CD8-positive, alpha-beta memory T cell (primary cell): ENCODE data around the gene SLAMF1. TPM values are rescaled to one million over a fixed set of nuclear protein-coding genes. Genes with fewer than 3 reads are reported as not detected.

Experiments used
- CTCF ChIA-PET: fragments of 350-600 bp; sonication (Branson Sonifier 250); formaldehyde crosslinking; loops from one replicate; lab custom pipeline; 2021; ENCODE audit warnings: antibody characterized with exemption; lab: Charles Lee
- POLR2A ChIA-PET: fragments of 350-600 bp; sonication (Branson Sonifier 250); formaldehyde crosslinking; loops from one replicate; lab custom pipeline; 2021; ENCODE audit warnings: antibody characterized with exemption; lab: Charles Lee
- DNase-seq, 5 donors: peaks; one replicate each; pipeline versions ENCODE4 v3.0.0 to v3.0.0-alpha.2; 2020 to 2022; ENCODE audit warnings: mixed read lengths in 1 of 5
- H3K27ac ChIP-seq: one replicate; pipeline ENCODE4 v1.7.0; 2013; ENCODE audit warnings: low read depth, mild to moderate bottlenecking, low read length, moderate library complexity
- H3K27me3 ChIP-seq: 2 replicates; pipeline ENCODE4 v1.7.0; 2013; ENCODE audit warnings: low read length, mild to moderate bottlenecking; ENCODE audit not compliant: insufficient read depth, poor library complexity, severe bottlenecking
- H3K36me3 ChIP-seq: 2 replicates; pipeline ENCODE4 v1.7.0; 2013; ENCODE audit warnings: mild to moderate bottlenecking, low read length, moderate library complexity; ENCODE audit not compliant: insufficient read depth
- H3K4me1 ChIP-seq: 2 replicates; pipeline ENCODE4 v1.7.0; 2013; ENCODE audit warnings: mild to moderate bottlenecking, low read length, moderate library complexity; ENCODE audit not compliant: insufficient read depth
- H3K4me3 ChIP-seq: 2 replicates; pipeline ENCODE4 v1.7.0; 2013; ENCODE audit warnings: mild to moderate bottlenecking, low read length
- H3K9me3 ChIP-seq: 2 replicates; pipeline ENCODE4 v1.7.0; 2013; ENCODE audit warnings: mild to moderate bottlenecking, low read length
- H3K27ac Mint-ChIP-seq, 8 donors: one replicate each; pipeline ENCODE4 v1.8.0; 2020 to 2021; ENCODE audit warnings: mixed read lengths in 8 of 8, mild to moderate bottlenecking in 6 of 8, inconsistent platforms in 3 of 8, moderate library complexity in 3 of 8
- H3K27me3 Mint-ChIP-seq, 2 donors: one replicate each; pipeline ENCODE4 v1.8.0; 2020 to 2021; ENCODE audit warnings: mixed read lengths in 2 of 2, mild to moderate bottlenecking in 1 of 2, moderate library complexity in 1 of 2
- H3K36me3 Mint-ChIP-seq, 3 donors: one replicate each; pipeline ENCODE4 v1.8.0; 2020 to 2021; ENCODE audit warnings: mixed read lengths in 3 of 3, inconsistent platforms in 1 of 3, mild to moderate bottlenecking in 1 of 3
- H3K4me1 Mint-ChIP-seq, 3 donors: one replicate each; pipeline ENCODE4 v1.8.0; 2020 to 2021; ENCODE audit warnings: mixed read lengths in 3 of 3, inconsistent platforms in 1 of 3, mild to moderate bottlenecking in 1 of 3
- H3K4me3 Mint-ChIP-seq, 7 donors: one replicate each; pipeline ENCODE4 v1.8.0; 2020 to 2021; ENCODE audit warnings: mixed read lengths in 7 of 7, mild to moderate bottlenecking in 6 of 7, moderate library complexity in 4 of 7, inconsistent platforms in 2 of 7
- H3K9me3 Mint-ChIP-seq, 5 donors: one replicate each; pipeline ENCODE4 v1.8.0; 2020 to 2022; ENCODE audit warnings: mixed read lengths in 5 of 5, mild to moderate bottlenecking in 3 of 5, moderate library complexity in 2 of 5, inconsistent platforms in 1 of 5
- polyA plus RNA-seq: library from polyadenylated mRNA; unstranded; fragments of 300-500 nt; fragmentation: Illumina TruSeq; gene quantifications from one replicate; pipeline ENCODE4 v1.2.3, GENCODE V29; 2021
- total RNA-seq, 2 experiments: library from RNA; stranded (reverse); gene quantifications; one replicate each; pipeline ENCODE4 v1.2.3, GENCODE V29; 2021

SLAMF1 gene
- total and polyA plus RNA-seq, 3 experiments from 2014 or later, result 48.5 to 75.0 (median 74.0) TPM

- Mint-ChIP-seq H3K27me3 (no peaks in the 10 kb centered on the region), H3K4me1 (peaks cover 84 to 94% (median 92%) of the 10 kb centered on the region in 3 donors), H3K36me3 (peaks cover 28 to 56% (median 31%) of the 10 kb centered on the region in 3 donors), H3K9me3 (peaks cover 0 to 13% (median 8%) of the 10 kb centered on the region in 5 donors), H3K4me3 (peak overlapping the region; percentile 72 to 90 (median 87)), H3K27ac (peak overlapping the region; percentile 85 to 98 (median 96))
- H3K4me3 ChIP-seq, result peak overlapping the region; percentile 50
- no peaks in the 10 kb centered on the region for H3K27me3 ChIP-seq
- ChIA-PET CTCF (interaction anchor here (1.0 to 23.1 kb wide), 6 partner anchors 13 to 50 kb away, joined by 3 to 218 read pairs (median 5); partner anchors contain the start of gene CD84), POLR2A (interaction anchor here (1.0 to 5.6 kb wide), 3 partner anchors 9 to 20 kb away, joined by 4 to 44 read pairs (median 6); partner anchors contain the start of gene CD84)
- H3K27ac ChIP-seq, result peak overlapping the region; percentile 59
- H3K36me3 ChIP-seq, result peaks cover under 1% of the 10 kb centered on the region
- peaks cover 54% of the 10 kb centered on the region for H3K4me1 ChIP-seq
- DNase-seq, result peak in 1 of 5 donors; percentile 29
- peaks cover 7% of the 10 kb centered on the region for H3K9me3 ChIP-seq
These were observed 88.0 kb downstream of the SLAMF1 start for GRCh38 chr1:160558660-160559380.

Other genes starting within 250 kb of the SLAMF1 start
- under 1 TPM; 0.04 to 0.07 TPM for gene VANGL2, start 246.5 kb downstream of the SLAMF1 start, total RNA-seq
- gene VANGL2, start 246.5 kb downstream of the SLAMF1 start, polyA plus RNA-seq, result not detected
- gene SLAMF6, start 123.8 kb downstream of the SLAMF1 start, total RNA-seq, result 10 to 100 TPM; 28.3 to 30.7 TPM
- 201 TPM for gene SLAMF6, start 123.8 kb downstream of the SLAMF1 start, polyA plus RNA-seq
- 10 to 100 TPM; 25.1 to 27.6 TPM for gene CD84, start 67.5 kb downstream of the SLAMF1 start, total RNA-seq
- 58.1 TPM for gene CD84, start 67.5 kb downstream of the SLAMF1 start, polyA plus RNA-seq
- gene CD48, start 64.8 kb upstream of the SLAMF1 start, total RNA-seq, result 100 to 1,000 TPM; 224 to 234 TPM
- gene CD48, start 64.8 kb upstream of the SLAMF1 start, polyA plus RNA-seq, result 250 TPM
- gene SLAMF7, start 92.2 kb upstream of the SLAMF1 start, total RNA-seq, result 10 to 100 TPM; 79.5 to 97.4 TPM
- gene SLAMF7, start 92.2 kb upstream of the SLAMF1 start, polyA plus RNA-seq, result 165 TPM
- gene LY9, start 149.1 kb upstream of the SLAMF1 start, total RNA-seq, result 10 to 100 TPM; 16.4 to 16.5 TPM
- 206 TPM for gene LY9, start 149.1 kb upstream of the SLAMF1 start, polyA plus RNA-seq
- gene CD244, start 215.8 kb upstream of the SLAMF1 start, total RNA-seq, result 1 to 10 TPM; 1.8 to 1.9 TPM
- gene CD244, start 215.8 kb upstream of the SLAMF1 start, polyA plus RNA-seq, result 40.7 TPM
- gene ITLN1, start 238.1 kb upstream of the SLAMF1 start, total RNA-seq, result not detected
- gene ITLN1, start 238.1 kb upstream of the SLAMF1 start, polyA plus RNA-seq, result not detected